Epithelial cell of esophagus (primary cell): ENCODE results near the gene TEX35.

Experiments used
- DNase-seq: peaks from one replicate; pipeline ENCODE4 v3.0.0; 2010; ENCODE audit warnings: low read depth
- H3K4me3 ChIP-seq: 2 replicates; pipeline ENCODE4 v1.5.1; 2011; ENCODE audit warnings: mild to moderate bottlenecking, low read length, control low read depth
- TF ChIP-seq, protein P1 (sequence below): IDR thresholded peaks from 2 replicates; pipeline ENCODE4 v1.5.1; 2011; ENCODE audit warnings: low read depth, mild to moderate bottlenecking, low read length, control low read depth, inconsistent platforms; ENCODE audit not compliant: insufficient read depth; ENCODE audit errors: missing control alignments

TEX35 gene

DNA sequence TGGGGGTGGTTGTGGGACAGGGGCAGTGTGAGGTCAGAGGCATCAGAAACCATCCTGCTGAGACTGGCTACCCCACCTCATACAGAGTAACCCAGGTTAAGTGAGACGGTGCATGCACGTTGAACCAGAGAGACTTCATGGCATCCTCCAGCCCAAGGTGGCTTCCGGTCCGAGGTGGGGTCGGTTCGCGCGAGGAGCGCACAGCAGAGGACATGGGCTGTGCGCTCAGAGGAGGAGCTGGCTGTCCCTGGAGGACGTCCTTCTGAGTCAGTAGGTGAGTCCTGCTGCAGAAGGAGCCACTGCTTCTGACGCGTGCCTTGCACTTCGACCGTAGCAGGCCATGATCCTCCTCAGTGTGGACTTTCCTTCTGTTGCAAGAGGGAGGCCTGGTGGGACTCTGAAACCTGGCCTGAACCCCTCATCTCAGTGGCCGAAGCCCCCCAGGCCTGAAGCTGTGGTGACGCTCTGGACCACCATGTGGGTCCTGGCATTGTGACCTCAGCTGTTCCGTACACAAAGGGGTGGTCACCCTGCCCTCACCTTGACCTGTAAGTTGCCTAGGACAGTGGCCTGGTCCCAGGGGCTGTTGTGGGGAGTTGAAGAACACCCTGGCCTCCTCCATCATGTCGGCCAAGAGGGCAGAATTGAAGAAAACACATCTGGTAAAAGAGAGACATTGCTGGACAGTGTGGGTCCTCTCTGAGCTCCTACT, at the start of gene TEX35:
TSS of gene TEX35 (plus strand) at position 544 of the 712 bp plus-strand sequence. CDS start at position 624, 80 bp downstream.
- no peak within 1 kb of the TSS for H3K4me3 ChIP-seq
- TF ChIP-seq, protein P1, sequence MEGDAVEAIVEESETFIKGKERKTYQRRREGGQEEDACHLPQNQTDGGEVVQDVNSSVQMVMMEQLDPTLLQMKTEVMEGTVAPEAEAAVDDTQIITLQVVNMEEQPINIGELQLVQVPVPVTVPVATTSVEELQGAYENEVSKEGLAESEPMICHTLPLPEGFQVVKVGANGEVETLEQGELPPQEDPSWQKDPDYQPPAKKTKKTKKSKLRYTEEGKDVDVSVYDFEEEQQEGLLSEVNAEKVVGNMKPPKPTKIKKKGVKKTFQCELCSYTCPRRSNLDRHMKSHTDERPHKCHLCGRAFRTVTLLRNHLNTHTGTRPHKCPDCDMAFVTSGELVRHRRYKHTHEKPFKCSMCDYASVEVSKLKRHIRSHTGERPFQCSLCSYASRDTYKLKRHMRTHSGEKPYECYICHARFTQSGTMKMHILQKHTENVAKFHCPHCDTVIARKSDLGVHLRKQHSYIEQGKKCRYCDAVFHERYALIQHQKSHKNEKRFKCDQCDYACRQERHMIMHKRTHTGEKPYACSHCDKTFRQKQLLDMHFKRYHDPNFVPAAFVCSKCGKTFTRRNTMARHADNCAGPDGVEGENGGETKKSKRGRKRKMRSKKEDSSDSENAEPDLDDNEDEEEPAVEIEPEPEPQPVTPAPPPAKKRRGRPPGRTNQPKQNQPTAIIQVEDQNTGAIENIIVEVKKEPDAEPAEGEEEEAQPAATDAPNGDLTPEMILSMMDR = no peak
- no peak for DNase-seq

GRCh38 chr1:178464141-178464540, 48.8 kb upstream of the TEX35 start:
- DNase-seq = no peak
- TF ChIP-seq, protein P1 = no peak

DNA sequence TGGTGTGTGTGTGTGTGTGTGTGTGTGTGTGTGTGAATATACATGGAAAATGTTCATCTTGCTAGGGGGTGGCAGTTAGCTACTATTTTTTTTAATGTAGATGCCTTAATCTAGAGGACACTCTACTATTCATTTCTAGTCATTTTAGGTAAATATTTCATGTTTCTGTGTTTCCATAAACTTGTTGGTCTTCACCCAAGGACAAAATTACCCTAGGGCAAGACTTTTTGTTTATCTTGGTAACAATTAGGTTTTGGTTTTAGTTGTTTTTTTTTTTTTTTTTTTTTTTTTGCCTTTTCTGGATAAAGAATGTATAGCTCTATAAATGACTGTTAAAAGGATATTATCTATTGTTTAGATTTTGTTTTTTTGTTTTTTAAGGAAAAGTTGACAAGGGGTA, 48.3 kb upstream of the TEX35 start:
- no peak for DNase-seq
- H3K4me3 ChIP-seq = no peak overlapping the region
- TF ChIP-seq, protein P1 = no peak

More at GRCh38 chr1:178464141-178464540, 48.8 kb upstream of the TEX35 start:
- no peak overlapping the region for H3K4me3 ChIP-seq

DNA sequence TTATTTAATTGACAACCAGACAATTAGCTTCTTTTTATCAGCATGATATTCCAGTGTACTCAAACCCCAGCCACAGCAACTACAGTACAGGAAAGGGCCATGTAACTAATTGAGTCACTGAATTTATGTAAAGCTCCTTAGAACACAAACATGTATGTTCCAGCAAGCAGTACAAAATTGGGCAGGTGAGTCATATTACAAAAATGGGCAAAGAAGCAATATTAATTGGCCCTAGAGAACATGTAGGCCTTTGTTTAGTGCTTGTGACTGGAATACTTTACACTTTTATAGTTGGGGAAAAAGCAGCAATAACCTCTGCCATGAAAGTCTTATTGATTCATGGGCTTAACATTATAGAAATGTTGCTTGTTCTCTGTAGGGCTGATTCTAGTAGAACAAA, 47.9 kb upstream of the TEX35 start:
- peak; percentile 74 for DNase-seq
- no peak overlapping the region for H3K4me3 ChIP-seq
- TF ChIP-seq, protein P1 = no peak

DNA sequence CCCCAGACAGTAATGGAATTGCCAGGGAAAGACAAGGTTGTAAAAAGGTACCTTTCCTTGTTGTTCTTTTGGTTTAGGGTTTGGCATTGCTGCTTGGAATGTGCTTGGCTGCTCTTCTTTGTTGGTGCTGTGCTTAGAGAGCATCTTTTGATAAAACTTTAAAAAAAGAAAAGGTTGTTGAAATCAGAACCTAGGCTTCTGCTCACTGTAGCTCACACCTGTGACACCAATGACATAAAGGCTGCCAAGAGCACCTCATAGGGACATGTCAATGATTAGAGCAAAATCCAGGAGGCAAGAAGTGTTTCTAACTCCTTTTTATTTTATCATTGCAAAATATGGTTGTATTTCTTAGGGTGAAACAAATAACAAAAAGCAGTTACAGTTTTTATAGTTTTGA, 45.1 kb upstream of the TEX35 start:
- TF ChIP-seq, protein P1 = no peak
- no peak for DNase-seq
- no peak overlapping the region for H3K4me3 ChIP-seq

- TF ChIP-seq, protein P1 = no peak
- no peak overlapping the region for H3K4me3 ChIP-seq
- DNase-seq = peak; percentile 53
Observed at GRCh38 chr1:178470411-178470960, 42.4 kb upstream of the TEX35 start.
